Measurements from ENCODE around the gene SRXN1. TPM values are rescaled to one million over a fixed set of nuclear protein-coding genes. Genes with fewer than 3 reads are reported as not detected.

Gene SRXN1
- polyA plus RNA-seq, 1 experiment = 64.6 TPM

GRCh38 chr20:603116-603640 is 49.8 kb downstream of the SRXN1 start:
- TF ChIP-seq, protein P1, sequence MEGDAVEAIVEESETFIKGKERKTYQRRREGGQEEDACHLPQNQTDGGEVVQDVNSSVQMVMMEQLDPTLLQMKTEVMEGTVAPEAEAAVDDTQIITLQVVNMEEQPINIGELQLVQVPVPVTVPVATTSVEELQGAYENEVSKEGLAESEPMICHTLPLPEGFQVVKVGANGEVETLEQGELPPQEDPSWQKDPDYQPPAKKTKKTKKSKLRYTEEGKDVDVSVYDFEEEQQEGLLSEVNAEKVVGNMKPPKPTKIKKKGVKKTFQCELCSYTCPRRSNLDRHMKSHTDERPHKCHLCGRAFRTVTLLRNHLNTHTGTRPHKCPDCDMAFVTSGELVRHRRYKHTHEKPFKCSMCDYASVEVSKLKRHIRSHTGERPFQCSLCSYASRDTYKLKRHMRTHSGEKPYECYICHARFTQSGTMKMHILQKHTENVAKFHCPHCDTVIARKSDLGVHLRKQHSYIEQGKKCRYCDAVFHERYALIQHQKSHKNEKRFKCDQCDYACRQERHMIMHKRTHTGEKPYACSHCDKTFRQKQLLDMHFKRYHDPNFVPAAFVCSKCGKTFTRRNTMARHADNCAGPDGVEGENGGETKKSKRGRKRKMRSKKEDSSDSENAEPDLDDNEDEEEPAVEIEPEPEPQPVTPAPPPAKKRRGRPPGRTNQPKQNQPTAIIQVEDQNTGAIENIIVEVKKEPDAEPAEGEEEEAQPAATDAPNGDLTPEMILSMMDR (IDR thresholded peaks at IDR 0.05; ENCODE audit: low read depth, low read length) = no peak
- DNase-seq (ENCODE audit: low read depth, low spot score) = no peak
- no peak overlapping the region for H3K4me3 ChIP-seq (ENCODE audit: low read depth, low read length)
- no peak overlapping the region for H3K27ac ChIP-seq (ENCODE audit: low read depth, low read length)
- peaks cover 18% of the 10 kb centered on the region for H3K27me3 ChIP-seq (ENCODE audit: control insufficient read depth, insufficient read depth, low read length)
- CTCF ChIA-PET = no interaction called here
- H3K9me3 ChIP-seq (ENCODE audit: control insufficient read depth, insufficient read depth, low read length) = no peaks in the 10 kb centered on the region; the same call in 1 of the 2 replicates
- POLR2A ChIA-PET = no interaction called here

DNA sequence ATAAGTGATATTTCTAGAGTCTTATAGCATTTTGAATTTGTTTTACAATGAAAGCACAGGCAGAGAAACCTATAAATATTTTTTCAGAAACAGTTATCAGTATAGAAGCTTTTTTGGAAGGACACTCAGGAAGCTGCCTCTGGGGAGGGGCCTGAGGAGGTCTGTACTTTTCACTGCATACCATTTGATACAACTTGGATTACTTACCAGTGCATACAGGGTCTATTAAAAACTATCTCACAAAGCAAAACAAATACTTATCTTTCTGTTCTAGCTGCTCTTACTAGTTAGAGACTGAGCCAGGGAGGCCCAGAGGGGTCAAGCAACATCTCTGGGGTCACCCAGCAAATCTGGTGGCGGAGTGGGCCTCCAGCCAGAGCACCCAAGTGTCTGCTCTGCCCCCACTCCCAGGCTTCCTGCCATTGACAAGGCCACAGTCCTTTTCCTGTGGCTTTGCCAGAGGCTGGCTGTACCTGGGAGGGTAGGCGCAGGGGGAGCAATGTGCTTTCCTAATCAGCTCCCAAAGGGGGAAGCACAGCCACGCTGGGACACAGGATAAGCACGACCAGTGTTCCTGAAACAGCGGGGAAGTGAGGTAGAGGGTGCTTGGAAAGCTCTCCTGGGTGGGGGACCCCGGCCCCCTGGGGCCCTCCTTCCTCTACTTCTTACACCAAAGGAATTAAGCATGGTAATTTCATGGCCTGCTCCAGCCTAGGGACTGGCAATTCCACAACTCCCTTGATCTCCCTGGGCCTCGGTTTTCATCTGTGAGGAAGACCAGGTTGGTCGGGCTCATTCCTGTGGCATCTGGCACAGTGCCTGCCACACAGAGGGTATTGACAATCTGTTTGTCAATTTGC is 50.7 kb downstream of the SRXN1 start:
- no peak for DNase-seq (ENCODE audit: low read depth, low spot score)
- H3K27me3 ChIP-seq (ENCODE audit: control insufficient read depth, insufficient read depth, low read length) = peaks cover 11% of the 10 kb centered on the region
- CTCF ChIA-PET = interaction anchor here (1.0 kb wide), 1 partner anchor 43 kb away, joined by 3 read pairs; no protein-coding TSS in a partner anchor
- H3K9me3 ChIP-seq (ENCODE audit: control insufficient read depth, insufficient read depth, low read length) = no peaks in the 10 kb centered on the region; the same call in 1 of the 2 replicates
- H3K4me3 ChIP-seq (ENCODE audit: low read depth, low read length) = no peak overlapping the region
- POLR2A ChIA-PET = no interaction called here
- TF ChIP-seq, protein P1 (IDR thresholded peaks at IDR 0.05; ENCODE audit: low read depth, low read length) = no peak
- no peak overlapping the region for H3K27ac ChIP-seq (ENCODE audit: low read depth, low read length)

DNA sequence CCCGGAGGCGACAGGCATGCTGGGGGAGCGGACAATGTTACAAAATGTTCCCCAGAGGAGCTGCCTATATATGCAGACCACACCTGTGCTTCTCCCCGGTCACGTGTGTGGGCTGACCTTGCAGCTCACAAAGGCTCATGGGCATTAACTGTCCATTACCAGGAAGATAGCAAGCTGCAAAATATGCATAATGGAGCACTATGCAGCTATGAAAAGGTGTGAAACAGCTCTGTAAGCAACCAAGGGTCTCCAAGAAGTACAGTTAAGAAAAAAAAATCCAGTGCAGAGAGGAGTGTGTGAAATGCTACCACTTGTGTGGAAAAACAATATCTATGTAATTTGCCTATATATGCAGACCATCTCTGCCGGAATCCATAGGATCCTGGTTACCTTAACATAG is 52.3 kb downstream of the SRXN1 start:
- no peak for DNase-seq (ENCODE audit: low read depth, low spot score)
- TF ChIP-seq, protein P1 (IDR thresholded peaks at IDR 0.05; ENCODE audit: low read depth, low read length) = no peak
- POLR2A ChIA-PET = no interaction called here
- Histone ChIP-seq H3K4me3 (ENCODE audit: low read depth, low read length) (no peak overlapping the region), H3K27me3 (ENCODE audit: control insufficient read depth, insufficient read depth, low read length) (peaks cover 3% of the 10 kb centered on the region), H3K9me3 (ENCODE audit: control insufficient read depth, insufficient read depth, low read length) (no peaks in the 10 kb centered on the region; the same call in 1 of the 2 replicates), H3K27ac (ENCODE audit: low read depth, low read length) (no peak overlapping the region)
- CTCF ChIA-PET = no interaction called here

- no peaks in the 10 kb centered on the region; the same call in 1 of the 2 replicates for H3K9me3 ChIP-seq (ENCODE audit: control insufficient read depth, insufficient read depth, low read length)
- peaks cover 3% of the 10 kb centered on the region for H3K27me3 ChIP-seq (ENCODE audit: control insufficient read depth, insufficient read depth, low read length)
- no peak overlapping the region for H3K27ac ChIP-seq (ENCODE audit: low read depth, low read length)
- POLR2A ChIA-PET = no interaction called here
- DNase-seq (ENCODE audit: low read depth, low spot score) = no peak
- H3K4me3 ChIP-seq (ENCODE audit: low read depth, low read length) = no peak overlapping the region
- TF ChIP-seq, protein P1 (IDR thresholded peaks at IDR 0.05; ENCODE audit: low read depth, low read length) = no peak
- CTCF ChIA-PET = no interaction called here
Measured at GRCh38 chr20:600141-600540, 52.9 kb downstream of the SRXN1 start.

All from AG04450 (cell line).